ENCODE results near the gene CD82. TPM values are rescaled to one million over a fixed set of nuclear protein-coding genes. Genes with fewer than 3 reads are reported as not detected.
A peak's percentile ranks its signal among the peaks of the same experiment; 100 is the strongest.
"Not testable (repeated sequence)": the region's sequence is repeated elsewhere in the genome, so short reads cannot be mapped to it uniquely, and the experiment has no call there.

CD82 gene
- total RNA-seq, 2 experiments from 2014 or later, result 243 to 277 TPM

DNA sequence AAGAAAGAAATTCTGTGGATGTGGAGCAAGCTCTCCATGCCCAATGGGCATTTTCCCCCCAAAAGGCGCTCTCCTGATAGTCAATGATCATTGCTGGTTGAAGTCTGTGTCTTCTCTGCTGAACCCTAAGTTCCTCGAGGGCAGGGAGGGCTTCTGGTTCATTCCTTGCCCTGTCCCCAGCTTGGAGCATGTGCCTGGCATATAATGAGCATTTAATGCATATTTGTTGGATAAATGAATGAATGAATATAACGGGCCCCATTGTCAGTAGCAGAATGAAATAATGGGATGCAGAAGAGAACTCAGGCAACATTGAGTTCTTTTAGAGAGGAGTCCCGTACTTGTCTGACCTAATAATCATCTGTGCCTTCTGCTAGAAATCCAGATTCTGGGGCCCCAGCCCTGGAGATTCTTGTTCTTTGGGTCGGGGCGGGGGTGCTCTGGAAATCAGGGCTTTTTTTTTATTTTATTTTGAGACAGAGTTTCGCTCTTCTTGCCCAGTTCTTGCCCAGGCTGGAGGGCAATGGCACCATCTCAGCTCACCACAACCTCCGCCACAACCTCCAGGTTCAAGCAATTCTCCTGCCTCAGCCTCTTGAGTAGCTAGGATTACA lies 64.4 kb downstream of the CD82 start:
- Mint-ChIP-seq H3K27ac (no peak overlapping the region), H3K36me3 (peaks cover 5% of the 10 kb centered on the region), H3K4me1 (ENCODE audit: low read depth) (peaks cover 8% of the 10 kb centered on the region), H3K9me3 (peaks cover 3% of the 10 kb centered on the region), H3K27me3 (peaks cover 4% of the 10 kb centered on the region), H3K4me3 (no peak overlapping the region)
- DNase-seq, result no peak
- intact Hi-C loops (cut with micrococcal nuclease), result loop anchor here (5.0 kb wide), 1 partner anchor 262 kb away; no protein-coding TSS in a partner anchor
- ChIA-PET CTCF (interaction anchor here (2.2 kb wide), 1 partner anchor 13 kb away, joined by 7 read pairs; no protein-coding TSS in a partner anchor), POLR2A (no interaction called here)

- CTCF ChIA-PET, result interaction anchor here (2.2 to 2.3 kb wide), 2 partner anchors 13 to 14 kb away, joined by 7 to 10 read pairs; no protein-coding TSS in a partner anchor
- DNase-seq, result no peak
Measured at GRCh38 chr11:44630511-44631210, 65.2 kb downstream of the CD82 start.

DNA sequence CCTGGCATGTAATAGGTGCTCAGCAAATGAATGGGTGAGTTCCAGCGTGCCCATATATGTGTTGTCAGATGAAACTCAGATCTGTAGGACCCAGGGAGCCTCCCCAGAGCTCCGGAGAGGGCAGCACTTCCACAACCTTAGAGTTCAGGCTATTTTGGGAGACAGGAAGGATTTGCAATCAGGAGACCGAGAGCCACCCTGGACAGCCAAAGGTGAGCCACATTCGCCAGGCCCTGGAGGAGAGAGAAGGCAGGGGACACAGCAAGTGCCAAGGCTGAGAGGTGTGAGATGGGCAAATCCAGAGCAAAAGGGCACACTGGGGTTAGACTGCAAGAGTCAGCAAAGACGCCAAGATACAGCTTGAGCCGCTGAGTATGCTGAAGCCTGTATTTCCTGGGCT lies 66.4 kb downstream of the CD82 start:
- Mint-ChIP-seq H3K27me3 (peaks cover 4% of the 10 kb centered on the region), H3K4me3 (no peak overlapping the region), H3K27ac (no peak overlapping the region), H3K36me3 (no peaks in the 10 kb centered on the region), H3K9me3 (no peaks in the 10 kb centered on the region), H3K4me1 (ENCODE audit: low read depth) (peaks cover 8% of the 10 kb centered on the region)
- no peak for DNase-seq
- POLR2A ChIA-PET, result no interaction called here
- intact Hi-C loops (cut with micrococcal nuclease), result loop anchor here (1.0 to 5.0 kb wide), 2 partner anchors 75 to 260 kb away; no protein-coding TSS in a partner anchor
- CTCF ChIA-PET, result interaction anchor here (1.0 to 2.3 kb wide), 7 partner anchors 9 to 280 kb away, joined by 3 to 13 read pairs (median 7); no protein-coding TSS in a partner anchor

More at GRCh38 chr11:44630511-44631210, 65.2 kb downstream of the CD82 start:
- Mint-ChIP-seq H3K36me3 (peaks cover 5% of the 10 kb centered on the region), H3K27me3 (peaks cover 4% of the 10 kb centered on the region), H3K9me3 (peaks cover 3% of the 10 kb centered on the region), H3K4me1 (ENCODE audit: low read depth) (peaks cover 8% of the 10 kb centered on the region), H3K27ac (no peak overlapping the region), H3K4me3 (no peak overlapping the region)
- intact Hi-C loops (cut with micrococcal nuclease), result loop anchor here (5.0 kb wide), 1 partner anchor 262 kb away; no protein-coding TSS in a partner anchor
- POLR2A ChIA-PET, result no interaction called here

DNA sequence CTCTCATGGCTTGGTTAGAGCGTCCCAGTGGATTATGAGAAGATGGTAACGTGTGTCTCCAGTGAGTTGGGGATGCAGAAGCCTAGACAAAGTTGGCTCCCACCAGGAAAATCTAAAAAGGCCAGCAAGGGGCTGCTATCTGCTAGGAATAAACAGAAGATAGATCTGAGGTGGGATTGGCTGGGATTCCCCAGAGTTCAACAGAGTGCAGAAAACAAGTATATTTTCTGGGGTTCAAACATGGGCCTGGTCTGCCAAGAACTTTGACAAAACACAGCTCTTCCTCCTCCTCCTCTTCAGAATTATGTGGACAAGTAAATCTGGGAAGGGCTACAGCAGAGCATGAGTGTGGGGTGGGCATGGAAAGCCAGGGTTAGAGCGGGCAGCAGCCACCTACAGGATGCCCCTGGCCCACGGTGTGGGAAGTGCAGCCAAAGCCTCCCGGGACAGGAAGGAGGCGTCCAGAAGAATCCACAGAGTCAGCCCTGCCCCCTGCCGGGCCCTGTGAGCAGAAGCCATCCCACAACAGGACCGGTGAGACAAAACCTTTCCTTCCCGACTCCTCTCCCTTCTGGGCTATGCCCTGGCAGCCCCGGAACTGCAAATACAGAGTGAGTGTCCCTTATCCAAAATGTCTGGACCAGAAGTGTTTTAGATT lies 67.1 kb downstream of the CD82 start:
- ChIA-PET CTCF (interaction anchor here (0.7 to 2.3 kb wide), 12 partner anchors 8 to 294 kb away, joined by 3 to 13 read pairs (median 4); no protein-coding TSS in a partner anchor), POLR2A (no interaction called here)
- H3K27me3 Mint-ChIP-seq, result peaks cover 4% of the 10 kb centered on the region
- peaks cover 8% of the 10 kb centered on the region for H3K4me1 Mint-ChIP-seq (ENCODE audit: low read depth)
- no peak overlapping the region for H3K4me3 Mint-ChIP-seq
- H3K36me3 Mint-ChIP-seq, result no peaks in the 10 kb centered on the region
- intact Hi-C loops (cut with micrococcal nuclease), result loop anchor here (1.0 to 5.0 kb wide), 2 partner anchors 75 to 260 kb away; no protein-coding TSS in a partner anchor
- no peak overlapping the region for H3K27ac Mint-ChIP-seq
- H3K9me3 Mint-ChIP-seq, result no peaks in the 10 kb centered on the region
- DNase-seq, result peak; percentile 67

DNA sequence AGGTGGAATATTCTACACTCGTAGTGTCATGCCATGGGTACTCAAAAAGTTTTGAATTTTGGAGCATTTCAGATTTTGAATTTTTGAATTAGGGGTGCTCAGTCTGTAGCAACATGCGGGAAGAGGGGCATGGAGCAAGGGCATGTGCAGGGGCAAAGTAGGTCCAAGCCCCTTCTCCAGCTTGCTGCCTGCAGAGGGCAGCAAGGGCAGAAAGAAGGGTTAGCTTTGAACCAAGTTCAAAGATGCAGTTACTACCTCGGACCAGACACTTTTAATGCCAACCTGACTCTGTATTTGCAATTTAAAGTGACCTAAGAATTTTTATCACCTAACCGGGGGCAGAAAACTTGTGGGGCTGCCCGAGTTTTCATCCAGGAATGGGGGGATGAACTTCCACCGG lies 68.2 kb downstream of the CD82 start:
- H3K36me3 Mint-ChIP-seq, result no peaks in the 10 kb centered on the region
- H3K4me1 Mint-ChIP-seq (ENCODE audit: low read depth), result peaks cover 8% of the 10 kb centered on the region
- intact Hi-C loops (cut with micrococcal nuclease), result loop anchor here (5.0 kb wide), 1 partner anchor 259 kb away; no protein-coding TSS in a partner anchor
- no peak for DNase-seq
- peaks cover 4% of the 10 kb centered on the region for H3K27me3 Mint-ChIP-seq
- H3K4me3 Mint-ChIP-seq, result no peak overlapping the region
- ChIA-PET CTCF (interaction anchor here (0.8 to 1.5 kb wide), 4 partner anchors 9 to 293 kb away, joined by 3 to 6 read pairs (median 4); no protein-coding TSS in a partner anchor), POLR2A (no interaction called here)
- no peaks in the 10 kb centered on the region for H3K9me3 Mint-ChIP-seq
- H3K27ac Mint-ChIP-seq, result no peak overlapping the region

GRCh38 chr11:44634401-44635281 lies 69.2 kb downstream of the CD82 start:
- H3K4me1 Mint-ChIP-seq (ENCODE audit: low read depth), result peaks cover 8% of the 10 kb centered on the region
- POLR2A ChIA-PET, result no interaction called here
- no peak overlapping the region for H3K4me3 Mint-ChIP-seq
- H3K9me3 Mint-ChIP-seq, result no peaks in the 10 kb centered on the region
- H3K27ac Mint-ChIP-seq, result no peak overlapping the region
- intact Hi-C loops (cut with micrococcal nuclease), result loop anchor here (5.0 kb wide), 1 partner anchor 258 kb away; no protein-coding TSS in a partner anchor
- DNase-seq, result peak; percentile 38
- H3K27me3 Mint-ChIP-seq, result peaks cover 4% of the 10 kb centered on the region
- CTCF ChIA-PET, result interaction anchor here (0.8 to 0.9 kb wide), 2 partner anchors 10 to 277 kb away, joined by 3 to 5 read pairs; no protein-coding TSS in a partner anchor
- H3K36me3 Mint-ChIP-seq, result no peaks in the 10 kb centered on the region

GRCh38 chr11:44637487-44637886 lies 72.0 kb downstream of the CD82 start:
- H3K27me3 Mint-ChIP-seq, result peaks cover 4% of the 10 kb centered on the region
- no peak overlapping the region for H3K27ac Mint-ChIP-seq
- DNase-seq, result no peak
- CTCF ChIA-PET, result no interaction called here
- no peaks in the 10 kb centered on the region for H3K36me3 Mint-ChIP-seq
- peaks cover 7% of the 10 kb centered on the region for H3K9me3 Mint-ChIP-seq
- POLR2A ChIA-PET, result no interaction called here
- intact Hi-C loops (cut with micrococcal nuclease), result no loop called here
- no peak overlapping the region for H3K4me3 Mint-ChIP-seq
- peaks cover 7% of the 10 kb centered on the region for H3K4me1 Mint-ChIP-seq (ENCODE audit: low read depth)

- CTCF ChIA-PET, result no interaction called here
- POLR2A ChIA-PET, result no interaction called here
- peaks cover 4% of the 10 kb centered on the region for H3K4me1 Mint-ChIP-seq (ENCODE audit: low read depth)
- H3K36me3 Mint-ChIP-seq, result no peaks in the 10 kb centered on the region
- intact Hi-C loops (cut with micrococcal nuclease), result no loop called here
- H3K4me3 Mint-ChIP-seq, result no peak overlapping the region
- H3K9me3 Mint-ChIP-seq, result peaks cover 13% of the 10 kb centered on the region
- H3K27me3 Mint-ChIP-seq, result peaks cover 4% of the 10 kb centered on the region
- no peak overlapping the region for H3K27ac Mint-ChIP-seq
- DNase-seq, result no peak
Measured at GRCh38 chr11:44638032-44638431, 72.6 kb downstream of the CD82 start.

DNA sequence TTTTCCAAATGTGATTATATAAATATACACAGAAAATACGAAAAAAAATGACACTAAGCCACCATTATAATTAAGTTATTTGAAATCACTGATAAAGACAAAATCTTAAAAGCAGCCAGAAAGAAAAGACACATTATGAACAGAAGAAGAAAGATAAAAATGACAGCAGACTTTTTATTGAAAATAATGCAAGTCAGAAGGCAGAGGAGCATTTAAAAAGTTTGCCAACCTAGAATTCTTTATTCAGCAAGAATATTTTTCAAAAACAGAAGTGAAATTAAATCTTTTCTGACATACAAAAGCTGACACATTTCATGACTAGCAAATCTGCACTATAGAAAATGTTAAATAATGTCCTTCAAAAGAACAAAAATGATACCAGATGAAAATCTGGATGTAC lies 77.8 kb downstream of the CD82 start:
- ChIA-PET POLR2A (no interaction called here), CTCF (no interaction called here)
- Mint-ChIP-seq H3K27me3 (peaks cover 8% of the 10 kb centered on the region), H3K4me1 (ENCODE audit: low read depth) (peaks cover 6% of the 10 kb centered on the region), H3K27ac (no peak overlapping the region), H3K36me3 (peaks cover 6% of the 10 kb centered on the region), H3K4me3 (no peak overlapping the region), H3K9me3 (peaks cover 31% of the 10 kb centered on the region)
- intact Hi-C loops (cut with micrococcal nuclease), result no loop called here
- no peak for DNase-seq

- H3K27ac Mint-ChIP-seq, result no peak overlapping the region
- peaks cover 11% of the 10 kb centered on the region for H3K27me3 Mint-ChIP-seq
- intact Hi-C loops (cut with micrococcal nuclease), result no loop called here
- CTCF ChIA-PET, result interaction anchor here (1.8 kb wide), 1 partner anchor 29 kb away, joined by 5 read pairs; no protein-coding TSS in a partner anchor
- POLR2A ChIA-PET, result no interaction called here
- H3K9me3 Mint-ChIP-seq, result peaks cover 31% of the 10 kb centered on the region
- no peak overlapping the region for H3K4me3 Mint-ChIP-seq
- no peak for DNase-seq
- H3K36me3 Mint-ChIP-seq, result peaks cover 6% of the 10 kb centered on the region
- peaks cover 6% of the 10 kb centered on the region for H3K4me1 Mint-ChIP-seq (ENCODE audit: low read depth)
Measured at GRCh38 chr11:44645827-44646226, 80.4 kb downstream of the CD82 start.

GRCh38 chr11:44647255-44647955 lies 81.9 kb downstream of the CD82 start:
- H3K27me3 Mint-ChIP-seq, result peaks cover 11% of the 10 kb centered on the region
- H3K4me1 Mint-ChIP-seq (ENCODE audit: low read depth); H3K4me3 Mint-ChIP-seq; H3K36me3 Mint-ChIP-seq; intact Hi-C loops (cut with micrococcal nuclease); POLR2A ChIA-PET; DNase-seq; H3K27ac Mint-ChIP-seq; CTCF ChIA-PET: not testable (repeated sequence)
- H3K9me3 Mint-ChIP-seq, result peaks cover 25% of the 10 kb centered on the region

Measured in activated CD4-positive, alpha-beta memory T cell treated with anti-CD3 and anti-CD28 coated beads for 36 hours (primary cell).